Keratinocyte (primary cell): ENCODE results near the gene IL1RL2. TPM values are rescaled to one million over a fixed set of nuclear protein-coding genes. Genes with fewer than 3 reads are reported as not detected.
A peak's percentile ranks its signal among the peaks of the same experiment; 100 is the strongest.

Experiments used
- DNase-seq: peaks from one replicate; pipeline ENCODE4 v3.0.0-alpha.2; 2011; ENCODE audit warnings: low read depth, missing footprints, low spot score
- FAIRE-seq: peaks from 2 replicates; lab custom pipeline; 2011; peaks lifted over from hg19 to GRCh38; lab: Jason Lieb, UNC
- H2AFZ ChIP-seq: 2 replicates; pipeline ENCODE4 v1.6.0; 2012; ENCODE audit warnings: low read length, control low read depth, inconsistent platforms; ENCODE audit not compliant: control insufficient read depth
- H3K27ac ChIP-seq: 2 replicates; pipeline ENCODE4 v1.5.1; 2011; ENCODE audit warnings: low read length; ENCODE audit not compliant: control insufficient read depth, insufficient read depth
- H3K27me3 ChIP-seq: 3 replicates; pipeline ENCODE4 v1.6.0; 2011; ENCODE audit warnings: low read length; ENCODE audit not compliant: control insufficient read depth, insufficient read depth; ENCODE audit errors: extremely low read depth
- H3K36me3 ChIP-seq, 2 experiments: 2 replicates in 1 of 2; 3 replicates in 1 of 2; pipeline ENCODE4 v1.5.1; 2011; ENCODE audit warnings: low read length in 2 of 2, mild to moderate bottlenecking in 1 of 2; ENCODE audit not compliant: control insufficient read depth in 2 of 2, insufficient read depth in 2 of 2; ENCODE audit errors: extremely low read depth in 1 of 2
- H3K4me1 ChIP-seq: 3 replicates; pipeline ENCODE4 v1.5.1; 2011; ENCODE audit warnings: low read length; ENCODE audit not compliant: control insufficient read depth, insufficient read depth; ENCODE audit errors: extremely low read depth
- H3K4me2 ChIP-seq: 3 replicates; pipeline ENCODE4 v1.6.0; 2011; ENCODE audit warnings: low read depth, low read length; ENCODE audit not compliant: control insufficient read depth, insufficient read depth; ENCODE audit errors: extremely low read depth
- H3K4me3 ChIP-seq, 3 experiments: fragments of 200-600 bp in 1 of 3; sonication (generic) in 1 of 3; 2 replicates in 2 of 3; 3 replicates in 1 of 3; pipeline ENCODE4 v1.5.1; 2011 to 2016; ENCODE audit warnings: low read length in 3 of 3, mild to moderate bottlenecking in 3 of 3, control low read depth in 2 of 3, inconsistent platforms in 1 of 3, low read depth in 1 of 3, mixed read lengths in 1 of 3, mixed run types in 1 of 3, moderate library complexity in 1 of 3; ENCODE audit not compliant: control insufficient read depth in 2 of 3, insufficient read depth in 2 of 3; ENCODE audit errors: extremely low read depth in 1 of 3
- H3K79me2 ChIP-seq: 2 replicates; pipeline ENCODE4 v1.6.0; 2012; ENCODE audit warnings: low read length; ENCODE audit not compliant: control insufficient read depth, insufficient read depth
- H3K9ac ChIP-seq: 3 replicates; pipeline ENCODE4 v1.6.0; 2011; ENCODE audit warnings: low read length; ENCODE audit not compliant: control insufficient read depth, insufficient read depth; ENCODE audit errors: extremely low read depth
- H3K9me1 ChIP-seq: 3 replicates; pipeline ENCODE4 v1.6.0; 2011; ENCODE audit warnings: low read length; ENCODE audit not compliant: control insufficient read depth, insufficient read depth; ENCODE audit errors: extremely low read depth
- H3K9me3 ChIP-seq: 2 replicates; pipeline ENCODE4 v1.5.1; 2012; ENCODE audit warnings: low read depth, low read length; ENCODE audit not compliant: control insufficient read depth
- H4K20me1 ChIP-seq: 3 replicates; pipeline ENCODE4 v1.6.0; 2011; ENCODE audit warnings: low read length; ENCODE audit not compliant: control insufficient read depth, insufficient read depth; ENCODE audit errors: extremely low read depth
- CTCF ChIP-seq, 3 experiments: IDR thresholded peaks in 1 of 3; conservative IDR thresholded peaks in 1 of 3; optimal IDR thresholded peaks in 1 of 3; 2 replicates in 2 of 3; 3 replicates in 1 of 3; pipeline versions ENCODE3 to v1.5.1; 2011; ENCODE audit warnings: low read length in 3 of 3, mild to moderate bottlenecking in 3 of 3, moderate library complexity in 2 of 3, control low read depth in 1 of 3, inconsistent platforms in 1 of 3; ENCODE audit not compliant: insufficient read depth in 2 of 3; ENCODE audit errors: extremely low read depth in 1 of 3
- EZH2 ChIP-seq: IDR thresholded peaks from one replicate; pipeline ENCODE4 v1.6.1; 2012; ENCODE audit warnings: inconsistent platforms, mild to moderate bottlenecking, low read length, moderate library complexity
- dilution Hi-C: fragments of 300-500 bp; cut with MboI; formaldehyde crosslinking; loops from one replicate; pipeline ENCODE4 v1.7.0; 2020; ENCODE audit warnings: low sequenced_read_pairs; ENCODE audit not compliant: extremely low pct_ligation_motif_present
- polyA plus RNA-seq, 5 experiments: library from polyadenylated mRNA; depleted of rRNA in 3 of 5; stranded (reverse) in 3 of 5; stranded (forward) in 1 of 5; unstranded in 1 of 5; fragments of >200 nt; gene quantifications; 1 replicate in 1 of 5; 2 replicates in 3 of 5; 3 replicates in 1 of 5; pipeline versions ENCODE4 v1.2.1 to v1.2.3, GENCODE V29; 2011 to 2012; ENCODE audit warnings: missing spikeins in 2 of 5, low read depth in 1 of 5, low replicate concordance in 1 of 5

Gene IL1RL2
- polyA plus RNA-seq, 1 donor (not counting 4 experiments of a cell fraction or from before 2014, with no cell fraction given) = 1.5 TPM

GRCh38 chr2:102239344-102239743, 52.5 kb downstream of the IL1RL2 start:
- FAIRE-seq (no peak), DNase-seq (no peak)
- no peak for TF ChIP-seq EZH2
- TF ChIP-seq CTCF (optimal IDR thresholded peaks at IDR 0.05 in 1 of 3, IDR thresholded peaks at IDR 0.05 in 1 of 3, conservative IDR thresholded peaks at IDR 0.05 in 1 of 3; ENCODE audit: extremely low read depth in 1 of 3, insufficient read depth in 2 of 3, low read length in 3 of 3) = no peak
- dilution Hi-C loops = no loop called here
- H3K9me3 ChIP-seq = no peaks in the 10 kb centered on the region
- peaks cover 15% of the 10 kb centered on the region for H3K4me1 ChIP-seq
- no peak overlapping the region for H3K4me2 ChIP-seq
- H3K9me1 ChIP-seq = no peaks in the 10 kb centered on the region
- H3K79me2 ChIP-seq = no peaks in the 10 kb centered on the region
- H4K20me1 ChIP-seq = no peaks in the 10 kb centered on the region
- H3K9ac ChIP-seq = no peak overlapping the region
- no peak overlapping the region for H3K27ac ChIP-seq
- no peaks in the 10 kb centered on the region for H3K36me3 ChIP-seq
- no peak overlapping the region for H2AFZ ChIP-seq
- H3K4me3 ChIP-seq = no peak overlapping the region
- H3K27me3 ChIP-seq = no peaks in the 10 kb centered on the region

- dilution Hi-C loops = no loop called here
Measured at GRCh38 chr2:102240640-102241370, 54.0 kb downstream of the IL1RL2 start.

More at GRCh38 chr2:102240640-102241370, 54.0 kb downstream of the IL1RL2 start:
- TF ChIP-seq EZH2 = no peak
- peak; percentile 97 to 99 (median 98) for TF ChIP-seq CTCF (optimal IDR thresholded peaks at IDR 0.05 in 1 of 3, IDR thresholded peaks at IDR 0.05 in 1 of 3, conservative IDR thresholded peaks at IDR 0.05 in 1 of 3; ENCODE audit: extremely low read depth in 1 of 3, insufficient read depth in 2 of 3, low read length in 3 of 3)
- Histone ChIP-seq H3K4me1 (peaks cover 15% of the 10 kb centered on the region), H3K36me3 (no peaks in the 10 kb centered on the region), H2AFZ (peak overlapping the region; percentile 79), H3K79me2 (no peaks in the 10 kb centered on the region), H3K4me3 (no peak overlapping the region), H3K9ac (peak overlapping the region; percentile 45), H3K4me2 (peak overlapping the region; percentile 61), H3K9me1 (no peaks in the 10 kb centered on the region), H3K27ac (peak overlapping the region; percentile 55), H4K20me1 (no peaks in the 10 kb centered on the region), H3K27me3 (no peaks in the 10 kb centered on the region), H3K9me3 (no peaks in the 10 kb centered on the region)
- peak; percentile 46 for DNase-seq
- peak; percentile 80 for FAIRE-seq
